DND-41 (cell line): ENCODE results near the gene MEGF11.

Source experiments
- EZH2 ChIP-seq: IDR thresholded peaks from 3 replicates; pipeline ENCODE4 v1.6.1; 2012; ENCODE audit warnings: borderline replicate concordance, low read depth, mild to moderate bottlenecking, moderate library complexity, low read length, inconsistent platforms; ENCODE audit not compliant: severe bottlenecking
- TF ChIP-seq, protein P1 (sequence below): IDR thresholded peaks from 2 replicates; pipeline ENCODE4 v1.5.1; 2012; ENCODE audit warnings: borderline replicate concordance, low read length, moderate library complexity, mild to moderate bottlenecking; ENCODE audit not compliant: poor library complexity, severe bottlenecking; ENCODE audit errors: extremely low read depth

GRCh38 chr15:65979316-65979715, 274.2 kb downstream of the MEGF11 start:
- TF ChIP-seq, protein P1, sequence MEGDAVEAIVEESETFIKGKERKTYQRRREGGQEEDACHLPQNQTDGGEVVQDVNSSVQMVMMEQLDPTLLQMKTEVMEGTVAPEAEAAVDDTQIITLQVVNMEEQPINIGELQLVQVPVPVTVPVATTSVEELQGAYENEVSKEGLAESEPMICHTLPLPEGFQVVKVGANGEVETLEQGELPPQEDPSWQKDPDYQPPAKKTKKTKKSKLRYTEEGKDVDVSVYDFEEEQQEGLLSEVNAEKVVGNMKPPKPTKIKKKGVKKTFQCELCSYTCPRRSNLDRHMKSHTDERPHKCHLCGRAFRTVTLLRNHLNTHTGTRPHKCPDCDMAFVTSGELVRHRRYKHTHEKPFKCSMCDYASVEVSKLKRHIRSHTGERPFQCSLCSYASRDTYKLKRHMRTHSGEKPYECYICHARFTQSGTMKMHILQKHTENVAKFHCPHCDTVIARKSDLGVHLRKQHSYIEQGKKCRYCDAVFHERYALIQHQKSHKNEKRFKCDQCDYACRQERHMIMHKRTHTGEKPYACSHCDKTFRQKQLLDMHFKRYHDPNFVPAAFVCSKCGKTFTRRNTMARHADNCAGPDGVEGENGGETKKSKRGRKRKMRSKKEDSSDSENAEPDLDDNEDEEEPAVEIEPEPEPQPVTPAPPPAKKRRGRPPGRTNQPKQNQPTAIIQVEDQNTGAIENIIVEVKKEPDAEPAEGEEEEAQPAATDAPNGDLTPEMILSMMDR: no peak
- no peak for TF ChIP-seq EZH2
